Kidney glomerular epithelial cell (primary cell): ENCODE results near the gene AHSG.
"Not testable (repeated sequence)": the region's sequence is repeated elsewhere in the genome, so short reads cannot be mapped to it uniquely, and the experiment has no call there.

ENCODE experiments used
- DNase-seq: peaks from one replicate; lab custom pipeline; 2025; lab: John Stamatoyannopoulos, UW

Gene AHSG, protein sequence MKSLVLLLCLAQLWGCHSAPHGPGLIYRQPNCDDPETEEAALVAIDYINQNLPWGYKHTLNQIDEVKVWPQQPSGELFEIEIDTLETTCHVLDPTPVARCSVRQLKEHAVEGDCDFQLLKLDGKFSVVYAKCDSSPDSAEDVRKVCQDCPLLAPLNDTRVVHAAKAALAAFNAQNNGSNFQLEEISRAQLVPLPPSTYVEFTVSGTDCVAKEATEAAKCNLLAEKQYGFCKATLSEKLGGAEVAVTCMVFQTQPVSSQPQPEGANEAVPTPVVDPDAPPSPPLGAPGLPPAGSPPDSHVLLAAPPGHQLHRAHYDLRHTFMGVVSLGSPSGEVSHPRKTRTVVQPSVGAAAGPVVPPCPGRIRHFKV

DNA sequence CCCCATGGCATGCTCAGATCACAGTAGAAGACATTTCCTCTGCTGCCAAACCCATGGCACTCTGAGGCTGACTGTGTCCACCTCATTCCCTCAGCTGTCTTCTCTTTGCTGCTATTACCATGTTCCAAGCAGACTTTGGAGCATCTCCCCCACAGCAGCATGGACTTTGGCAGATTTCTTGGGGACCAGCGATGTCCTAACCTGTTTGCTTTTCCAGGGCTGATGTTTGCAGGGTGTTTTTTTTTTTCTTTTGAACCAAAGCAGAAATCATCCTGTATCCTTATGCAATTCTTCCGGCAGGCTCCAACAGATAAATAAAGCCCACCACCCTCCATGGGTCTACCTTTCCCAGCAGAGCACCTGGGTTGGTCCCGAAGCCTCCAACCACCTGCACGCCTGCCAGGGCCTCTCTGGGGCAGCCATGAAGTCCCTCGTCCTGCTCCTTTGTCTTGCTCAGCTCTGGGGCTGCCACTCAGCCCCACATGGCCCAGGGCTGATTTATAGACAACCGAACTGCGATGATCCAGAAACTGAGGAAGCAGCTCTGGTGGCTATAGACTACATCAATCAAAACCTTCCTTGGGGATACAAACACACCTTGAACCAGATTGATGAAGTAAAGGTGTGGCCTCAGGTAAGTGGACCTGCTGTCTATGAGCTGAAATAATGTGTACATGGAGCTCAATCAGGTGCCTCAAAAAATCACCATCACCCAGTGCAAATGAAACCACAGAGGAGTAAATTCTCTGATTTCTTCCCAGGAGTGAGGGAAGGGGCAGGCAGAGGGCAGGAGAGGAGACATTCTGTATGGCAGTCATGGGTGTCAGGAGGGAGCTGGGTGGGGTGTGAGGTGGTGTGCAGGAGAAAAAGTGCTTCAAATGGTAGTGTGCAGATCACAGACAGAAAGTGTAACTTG, at the start of gene AHSG:
TSS of gene AHSG (plus strand) at position 340 of the 916 bp plus-strand sequence. CDS start at position 422, 82 bp downstream.
- no peak for DNase-seq

DNA sequence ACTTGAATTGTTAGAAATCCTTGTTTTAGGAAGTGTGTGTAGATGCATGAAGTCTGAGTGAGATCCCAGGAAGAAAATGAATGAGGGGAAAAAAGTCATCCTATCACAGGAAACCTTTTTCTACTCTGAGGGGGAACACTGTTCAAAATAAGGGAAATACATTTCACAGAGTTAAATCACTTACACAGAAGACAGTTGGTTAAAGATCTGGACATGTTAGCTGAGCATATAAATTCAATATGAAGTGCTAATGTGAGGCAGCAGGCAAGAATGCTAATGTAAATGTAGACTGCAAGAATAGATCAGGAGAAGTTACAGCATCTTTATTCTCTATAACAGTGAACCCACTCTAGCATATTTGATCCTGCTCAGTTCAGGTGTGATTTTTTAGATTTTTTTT, 48.3 kb upstream of the AHSG start:
- no peak for DNase-seq

DNA sequence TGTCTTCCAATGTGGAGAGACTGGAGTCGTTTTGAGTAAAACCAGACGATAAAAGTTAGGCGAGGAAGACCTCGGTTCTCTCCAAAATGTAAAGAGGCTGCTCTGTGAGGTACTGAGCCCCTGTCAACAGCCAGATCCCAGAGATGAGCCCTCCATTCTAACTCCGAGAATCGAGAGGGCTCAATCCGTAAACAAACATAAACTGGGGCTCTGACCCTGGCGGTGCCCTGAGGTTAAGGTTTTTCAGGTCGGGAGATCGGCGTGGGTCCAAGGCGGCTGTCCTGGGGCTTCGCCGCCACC, 46.1 kb upstream of the AHSG start:
- DNase-seq, result no peak

DNA sequence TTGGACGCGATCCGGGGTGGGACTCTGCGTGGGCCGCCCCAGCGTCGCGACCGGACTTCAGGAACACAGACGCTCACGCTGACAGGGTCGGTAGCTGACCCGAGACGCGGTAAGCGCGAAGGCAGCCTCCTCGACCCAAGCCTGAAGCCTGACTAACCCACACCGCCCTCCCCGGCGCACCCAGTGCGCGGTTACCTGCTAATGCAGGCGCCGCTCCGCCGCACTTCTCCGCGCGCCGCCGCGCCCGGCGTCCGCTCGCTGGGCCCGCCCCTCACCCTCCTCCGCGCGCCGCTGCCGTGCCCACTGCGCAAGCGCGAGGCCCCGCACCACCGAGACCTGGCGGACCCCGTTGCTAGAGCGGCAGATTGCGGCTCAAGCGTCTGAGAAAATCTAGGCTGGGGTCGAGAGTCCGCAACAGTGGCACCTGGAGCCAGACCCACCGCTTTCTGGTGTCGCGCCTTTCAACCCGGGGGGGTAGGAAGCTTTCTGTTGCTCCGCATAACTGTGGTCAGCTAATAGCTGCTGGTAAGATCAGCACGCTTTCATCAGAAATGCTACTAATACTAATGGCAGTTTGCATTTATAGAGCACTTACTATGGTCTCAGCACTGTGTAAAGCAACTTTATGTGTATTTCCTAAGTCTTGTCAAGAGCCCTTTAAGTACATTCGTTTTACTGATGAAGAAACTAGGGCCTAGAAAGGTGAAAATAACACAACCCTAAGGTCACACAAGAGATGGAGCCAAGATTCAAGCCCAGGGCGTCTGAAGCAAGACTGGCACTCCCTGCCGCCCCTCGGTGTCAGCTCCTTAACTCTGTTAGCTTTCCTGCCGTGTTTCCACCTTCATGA, 45.6 kb upstream of the AHSG start, which contains the start of gene TBCCD1:
TSS of gene TBCCD1 (minus strand) at position 268 of the 850 bp plus-strand sequence. CDS start 3,010 bp downstream, outside the sequence.
- peak; percentile 62 for DNase-seq

DNA sequence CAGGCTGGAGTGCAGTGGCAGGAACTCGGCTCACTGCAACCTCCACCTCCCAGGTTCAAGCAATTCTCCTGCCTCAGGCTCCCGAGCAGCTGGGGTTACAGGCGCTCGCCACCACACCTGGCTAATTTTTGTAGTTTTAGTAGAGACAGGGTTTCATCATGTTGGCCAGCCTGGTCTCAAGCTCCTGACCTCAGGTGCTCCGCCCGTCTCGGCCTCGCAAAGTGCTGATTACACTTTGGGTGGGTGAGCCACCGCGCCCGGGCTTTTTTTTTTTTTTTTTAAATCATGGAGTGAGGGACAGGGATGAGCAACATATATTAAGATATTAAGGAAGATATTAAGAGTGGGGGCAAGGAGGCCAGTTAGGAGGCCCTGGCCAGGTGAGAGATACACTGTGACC, 43.5 kb upstream of the AHSG start:
- DNase-seq, result not testable (repeated sequence)

DNA sequence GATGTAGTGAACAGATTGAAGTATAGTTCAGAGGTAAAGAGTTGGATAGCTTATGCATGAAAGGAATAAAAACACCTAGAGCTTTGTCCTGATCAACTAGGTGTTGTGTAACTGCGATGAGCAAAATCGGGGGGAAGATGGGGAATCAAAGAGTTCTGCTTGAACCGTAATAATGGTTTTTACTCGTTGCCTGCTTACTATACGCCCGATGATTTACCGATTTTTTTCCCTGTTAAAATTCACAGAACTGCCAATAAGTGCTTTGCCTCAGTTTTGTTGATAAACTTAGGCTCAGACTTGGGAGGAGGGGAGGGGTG, 43.1 kb upstream of the AHSG start:
- DNase-seq, result no peak

DNA sequence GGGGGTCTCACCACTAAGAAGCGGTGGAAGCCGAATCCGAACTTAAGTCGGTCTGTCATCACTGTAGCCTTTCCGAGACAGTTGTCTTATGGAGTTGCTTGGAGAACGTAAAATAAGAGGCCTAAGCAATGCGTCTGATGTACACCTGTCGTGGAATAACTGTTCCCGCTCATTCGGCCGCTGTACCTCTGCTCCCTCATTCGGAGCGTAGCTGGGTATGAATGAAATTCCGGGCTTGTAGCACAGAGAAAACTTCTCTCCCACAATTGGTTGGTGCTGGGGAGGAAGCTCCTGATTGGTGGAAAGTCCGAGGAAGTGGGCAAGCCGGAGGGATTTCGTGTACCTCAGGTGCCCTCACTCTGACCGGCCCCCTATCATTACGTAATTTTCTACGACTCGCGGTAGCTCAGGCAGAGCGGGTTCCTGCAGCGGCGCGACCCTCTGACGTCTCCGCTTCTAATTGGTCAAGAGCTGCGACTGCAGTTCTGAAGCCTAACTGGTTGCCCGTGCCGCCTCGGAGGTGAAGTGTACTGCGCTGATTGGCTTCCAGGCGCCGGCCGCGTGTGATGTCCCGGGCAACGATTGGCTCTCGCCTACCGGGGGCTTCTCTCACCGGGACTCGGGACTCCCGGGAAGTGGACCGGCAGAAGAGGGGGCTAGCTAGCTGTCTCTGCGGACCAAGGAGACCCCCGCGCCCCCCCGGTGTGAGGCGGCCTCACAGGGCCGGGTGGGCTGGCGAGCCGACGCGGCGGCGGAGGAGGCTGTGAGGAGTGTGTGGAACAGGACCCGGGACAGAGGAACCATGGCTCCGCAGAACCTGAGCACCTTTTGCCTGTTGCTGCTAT, 42.5 kb upstream of the AHSG start, which contains the start of gene DNAJB11:
TSS of gene DNAJB11 (plus strand) at position 625 of the 845 bp plus-strand sequence. CDS start at position 803, 178 bp downstream.
- peak; percentile 99 for DNase-seq

DNA sequence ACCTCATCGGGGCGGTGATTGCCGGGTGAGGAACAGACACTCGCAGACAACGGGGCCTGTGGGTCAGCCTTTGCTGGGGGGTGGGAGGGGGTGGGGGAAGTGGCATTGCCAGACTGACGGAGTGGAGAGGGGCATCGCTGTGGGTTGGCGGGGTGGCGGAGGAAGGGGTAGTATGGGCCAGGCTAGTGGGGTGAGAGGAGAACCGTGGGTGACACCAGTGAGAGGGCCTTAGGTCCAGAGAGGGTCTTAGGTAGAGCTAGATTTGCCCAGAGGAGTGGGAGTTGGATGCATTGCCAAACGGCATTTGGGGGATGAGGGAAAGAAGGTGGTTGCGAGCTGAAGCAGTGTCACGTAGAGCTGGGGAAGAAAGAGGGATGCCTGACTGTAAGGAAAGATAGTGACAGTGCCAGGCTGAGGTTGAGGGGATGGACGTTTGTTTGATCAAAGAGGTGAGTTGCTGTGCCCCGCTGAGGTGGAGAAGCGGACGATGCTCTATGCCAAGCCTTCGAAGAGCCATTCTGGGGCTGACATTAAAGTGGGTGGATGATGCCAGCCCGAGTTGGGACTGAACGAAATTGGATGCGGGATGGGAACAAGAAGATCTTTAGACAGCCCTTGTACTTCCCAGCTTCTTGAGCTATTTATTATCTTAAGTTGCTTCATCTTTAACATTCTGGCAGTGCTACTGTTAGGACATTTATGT, 41.8 kb upstream of the AHSG start:
- DNase-seq, result no peak

DNA sequence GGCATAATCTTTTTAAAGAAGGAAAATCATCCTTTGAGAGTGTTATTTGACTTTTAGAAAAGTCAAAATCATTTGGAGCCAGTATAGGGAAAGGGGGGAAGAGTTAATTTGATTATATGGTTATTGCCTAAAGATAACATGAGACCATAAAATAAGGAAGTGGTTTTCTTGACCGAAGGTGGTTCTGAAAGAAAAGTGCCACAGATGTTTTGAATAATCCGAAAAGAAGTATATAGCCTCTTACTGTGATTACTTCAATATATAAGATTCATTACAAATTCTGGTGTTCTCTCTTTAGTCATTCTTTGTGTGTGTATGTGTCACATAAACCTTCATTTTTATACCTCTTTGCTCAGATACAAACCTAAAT, 41.2 kb upstream of the AHSG start:
- no peak for DNase-seq

DNA sequence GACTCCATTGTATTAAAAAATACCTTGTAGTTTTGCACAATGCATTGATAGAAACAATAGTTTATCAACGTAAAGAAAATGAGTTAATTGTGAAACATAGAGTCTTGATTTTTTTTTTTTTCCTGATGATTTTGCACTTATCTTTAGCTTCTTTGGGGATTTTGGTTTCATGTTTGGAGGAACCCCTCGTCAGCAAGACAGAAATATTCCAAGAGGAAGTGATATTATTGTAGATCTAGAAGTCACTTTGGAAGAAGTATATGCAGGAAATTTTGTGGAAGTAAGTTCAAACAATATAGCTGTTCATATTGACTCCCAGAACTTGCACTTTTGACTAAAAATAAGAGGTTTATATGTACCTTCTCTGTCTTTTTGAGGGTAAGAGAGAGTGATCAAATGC, 35.3 kb upstream of the AHSG start:
- DNase-seq, result no peak

DNA sequence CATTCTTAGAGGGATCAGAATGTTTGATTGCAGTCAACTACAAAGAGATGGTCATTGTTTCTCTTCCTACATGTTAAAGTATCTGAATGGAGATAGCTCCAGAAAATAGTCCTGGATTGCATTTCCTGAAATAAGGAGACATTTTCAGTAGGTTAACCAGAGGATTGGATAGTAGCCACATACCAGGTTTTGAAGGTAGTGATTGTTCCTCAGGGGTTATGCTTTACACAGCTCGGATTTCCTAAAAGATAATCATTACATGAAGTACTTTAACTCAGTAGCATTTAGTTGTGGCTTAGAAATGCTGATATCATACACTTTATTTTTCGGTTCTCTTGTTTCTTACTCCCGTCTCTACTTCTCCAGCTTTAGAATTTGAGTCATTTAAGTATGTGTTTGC, 32.1 kb upstream of the AHSG start:
- no peak for DNase-seq

DNA sequence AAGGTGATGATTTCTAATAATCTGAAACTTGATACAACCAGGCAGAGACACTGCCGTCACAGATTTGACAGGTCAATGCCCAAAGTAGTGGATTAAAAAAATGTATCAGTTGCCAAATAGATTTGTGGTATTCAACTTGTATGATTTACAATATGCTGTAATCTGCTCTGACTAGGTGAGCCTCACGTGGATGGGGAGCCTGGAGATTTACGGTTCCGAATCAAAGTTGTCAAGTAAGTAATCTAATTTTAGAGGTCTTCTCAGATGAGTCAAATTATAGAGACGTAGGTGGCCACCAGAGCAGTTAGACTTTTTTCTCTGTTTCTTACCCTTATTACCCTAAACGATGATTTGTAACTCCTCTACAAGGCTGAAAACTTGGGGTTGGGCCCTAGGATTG, 30.3 kb upstream of the AHSG start:
- DNase-seq, result no peak

DNA sequence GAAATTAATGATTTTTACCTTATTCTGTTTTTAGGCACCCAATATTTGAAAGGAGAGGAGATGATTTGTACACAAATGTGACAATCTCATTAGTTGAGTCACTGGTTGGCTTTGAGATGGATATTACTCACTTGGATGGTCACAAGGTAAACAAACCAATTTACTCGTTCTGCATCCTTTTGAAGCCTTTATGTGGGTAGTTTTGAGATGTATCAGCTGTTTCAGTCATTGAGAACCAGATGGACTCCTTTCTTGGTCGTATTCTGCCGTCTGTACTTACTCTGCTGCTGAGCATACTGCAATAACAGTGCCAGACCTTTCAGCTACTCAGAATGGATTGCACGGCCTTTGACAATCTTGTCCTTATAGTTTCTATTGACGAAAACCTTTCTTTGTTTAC, 29.0 kb upstream of the AHSG start:
- no peak for DNase-seq

DNA sequence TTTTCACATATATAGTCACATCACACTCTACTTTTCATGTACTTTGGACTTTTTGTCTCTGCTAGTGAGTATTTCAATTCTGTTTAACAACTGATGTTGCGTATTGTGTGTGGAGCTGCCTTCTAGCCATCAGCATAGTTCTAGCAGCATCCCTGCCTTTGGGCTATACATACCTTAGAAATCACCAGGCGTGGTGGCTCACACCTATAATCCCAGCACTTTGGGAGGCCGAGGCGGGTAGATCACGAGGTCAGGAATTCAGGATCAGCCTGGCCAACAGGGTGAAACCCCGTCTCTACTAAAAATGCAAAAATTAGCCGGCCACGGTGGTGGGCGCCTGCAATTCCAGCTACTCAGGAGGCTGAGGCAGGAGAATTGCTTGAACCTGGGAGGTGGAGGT, 26.6 kb upstream of the AHSG start:
- DNase-seq, result not testable (repeated sequence)

DNA sequence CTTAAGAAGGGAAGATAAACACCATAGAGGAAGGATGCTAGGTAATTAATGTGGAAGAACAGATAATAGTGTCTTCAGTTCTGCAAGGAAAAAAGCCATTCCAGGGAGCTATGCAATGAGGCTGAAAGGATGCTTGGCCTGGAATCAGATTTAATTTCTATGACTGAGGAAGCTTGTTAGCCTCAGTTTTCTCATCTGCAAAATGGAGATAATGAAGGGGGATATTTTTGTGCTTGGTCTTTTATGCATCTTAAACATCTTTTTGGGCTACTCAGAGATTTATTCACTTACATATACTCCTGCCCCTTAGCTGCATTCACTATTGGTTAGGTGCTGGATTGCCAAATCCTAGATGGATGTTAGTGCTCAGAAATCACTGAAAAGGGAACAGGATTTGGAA, 25.7 kb upstream of the AHSG start:
- no peak for DNase-seq

DNA sequence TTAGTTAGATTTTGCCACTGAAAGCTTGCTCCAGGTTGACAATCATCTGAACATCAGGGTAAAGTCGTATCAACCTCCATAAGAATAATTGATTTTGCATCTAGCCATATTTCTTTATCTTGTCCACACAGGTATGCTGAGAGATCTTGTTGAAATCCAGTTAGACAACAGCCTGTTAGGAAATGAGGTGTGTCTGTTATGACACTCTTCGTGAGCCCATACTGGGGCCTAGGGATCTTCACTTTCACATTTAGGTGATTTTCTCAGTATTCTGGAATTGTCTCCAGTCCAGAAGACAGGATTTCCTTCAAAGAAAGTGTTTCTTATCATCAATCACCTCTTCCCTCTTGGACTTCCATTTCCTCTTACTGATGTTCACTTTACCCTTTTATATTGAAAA, 24.2 kb upstream of the AHSG start:
- no peak for DNase-seq

DNA sequence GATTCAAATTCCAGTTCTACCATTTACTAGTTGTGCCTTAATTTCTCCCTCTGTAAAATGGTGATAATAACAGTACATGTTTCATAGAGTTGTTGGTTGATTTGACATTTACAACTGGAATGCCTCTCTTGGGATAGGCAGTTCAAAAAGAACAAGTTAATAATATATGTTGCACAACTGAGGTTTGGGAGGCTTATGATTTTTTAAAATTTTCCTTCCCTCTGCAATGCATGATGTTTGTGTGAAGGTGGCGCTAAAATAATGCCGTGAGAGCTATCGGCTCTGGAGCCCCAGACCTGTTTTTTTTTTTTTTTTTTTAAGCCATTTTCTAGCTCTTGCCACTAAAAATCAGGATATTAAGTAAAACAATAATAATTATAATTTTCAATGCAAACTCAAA, 23.7 kb upstream of the AHSG start:
- DNase-seq, result no peak

DNA sequence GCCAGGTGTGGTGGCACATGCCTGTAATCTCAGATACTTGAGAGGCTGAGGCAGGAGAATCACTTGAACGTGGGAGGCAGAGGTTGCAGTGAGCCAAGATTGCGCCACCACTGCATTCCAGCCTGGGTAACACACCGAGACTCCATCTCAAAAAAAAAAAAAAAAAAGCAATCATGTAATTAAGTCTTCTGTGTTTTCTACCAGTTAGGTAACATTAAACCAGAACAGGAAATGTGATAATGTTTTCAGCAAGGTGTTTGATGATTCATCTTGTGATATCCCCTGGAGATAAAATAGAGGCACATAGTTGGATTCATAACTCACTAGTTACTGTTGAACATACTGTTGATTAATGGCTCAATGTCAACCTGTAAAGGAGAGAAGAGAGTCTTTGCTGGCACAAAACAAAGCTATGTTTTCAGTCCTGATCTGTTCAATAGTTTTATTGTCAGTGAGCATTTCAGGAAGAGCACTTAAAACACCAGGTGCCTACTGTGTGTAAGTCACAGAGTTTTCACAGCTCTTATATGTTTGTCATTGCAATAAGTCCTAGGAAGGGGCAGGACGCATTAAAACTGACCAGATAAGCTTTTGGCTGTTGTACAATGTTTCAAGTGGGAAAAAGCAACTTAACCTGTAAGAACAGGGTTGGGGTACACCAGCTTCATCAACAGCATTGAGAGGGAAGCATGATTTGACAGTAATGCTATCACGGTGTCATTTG, 22.8 kb upstream of the AHSG start:
- DNase-seq, result peak; percentile 64

DNA sequence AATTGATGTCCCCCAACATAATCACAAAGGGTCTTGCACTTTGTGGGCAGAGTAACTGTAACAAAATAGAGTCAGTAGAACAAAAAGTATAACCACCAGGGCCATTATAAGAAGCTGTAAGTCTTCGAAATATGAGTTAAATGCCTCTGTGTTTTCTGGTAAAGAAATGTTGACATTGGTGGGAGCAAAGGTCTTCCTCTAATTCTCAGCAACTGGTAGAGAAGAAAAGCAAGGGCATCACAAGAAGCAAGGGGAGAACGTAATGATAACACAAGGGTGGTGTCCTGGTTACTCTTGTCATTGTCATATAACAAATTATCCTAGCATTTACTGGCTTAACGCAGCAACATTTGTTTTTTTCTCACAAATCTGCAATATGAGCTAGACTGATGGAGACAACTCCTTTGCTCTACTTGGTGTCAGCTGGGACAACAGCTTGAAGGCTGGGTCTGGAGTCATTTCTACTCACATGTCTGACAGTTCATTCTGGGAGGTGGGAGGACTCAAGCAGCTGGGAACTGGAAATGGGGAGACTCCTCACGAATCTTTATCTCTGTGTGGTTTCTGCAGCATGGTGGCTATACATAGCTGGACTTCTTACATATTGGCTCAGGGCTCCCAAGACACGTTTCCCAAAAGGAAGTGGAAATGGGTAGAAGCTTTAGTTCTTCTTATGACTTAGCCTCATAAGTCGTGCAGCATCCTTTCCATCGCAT, 22.1 kb upstream of the AHSG start:
- DNase-seq, result no peak
